GM12892 (cell line): Measurements from ENCODE around the gene GPRC5C.

Experiments
- DNase-seq: peaks from one replicate; pipeline ENCODE4 v3.0.0; 2011; ENCODE audit not compliant: insufficient read length
- FAIRE-seq: peaks from 2 replicates; lab custom pipeline; 2011; peaks lifted over from hg19 to GRCh38; lab: Jason Lieb, UNC
- POLR2A ChIP-seq: IDR thresholded peaks from 2 replicates; pipeline ENCODE4 v1.6.1; 2011; ENCODE audit warnings: low read depth, low read length, control low read depth
- POLR2AphosphoS5 ChIP-seq: IDR thresholded peaks from 2 replicates; pipeline ENCODE4 v1.6.1; 2011; ENCODE audit warnings: low read depth, low read length, control low read depth
- TAF1 ChIP-seq: IDR thresholded peaks from 2 replicates; pipeline ENCODE4 v1.6.1; 2011; ENCODE audit warnings: low read depth, mild to moderate bottlenecking, control low read depth, low read length, borderline replicate concordance

The GPRC5C gene

DNA sequence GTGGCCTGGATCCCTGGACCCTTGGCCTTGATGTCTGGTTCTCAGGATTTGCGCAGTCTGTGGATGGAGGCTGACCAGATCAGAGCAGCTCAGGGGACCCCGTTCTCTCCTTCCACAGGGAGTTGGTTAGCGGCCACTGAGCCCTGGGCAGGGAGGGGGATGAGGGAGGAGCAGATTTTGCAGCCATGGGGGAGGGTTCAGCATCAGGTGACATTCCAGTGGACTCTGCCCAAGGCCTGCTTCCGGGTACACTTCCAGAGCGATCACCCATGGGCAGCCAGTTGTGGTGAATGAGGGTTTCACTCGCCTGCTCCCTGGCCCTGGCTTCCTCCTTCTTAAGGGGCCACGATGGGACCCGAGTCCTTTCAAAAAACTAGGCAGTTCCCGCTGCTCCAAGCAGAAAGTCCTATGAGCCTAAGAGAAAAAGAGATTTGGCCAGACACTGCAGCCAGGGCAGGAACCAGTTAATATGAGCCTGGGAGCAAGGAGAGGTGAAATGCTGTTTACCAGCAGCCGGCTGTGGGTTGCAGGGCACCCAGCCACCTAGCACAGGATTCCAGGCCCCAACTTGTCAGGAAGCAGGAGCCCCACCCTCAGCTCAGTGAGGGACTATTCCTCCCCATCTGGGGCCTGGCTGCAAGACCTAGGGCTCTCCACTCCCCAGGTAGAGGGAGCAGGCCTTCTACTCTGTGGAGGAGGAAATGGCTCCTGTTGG is 4.7 kb upstream of the GPRC5C start:
- no peak for TF ChIP-seq POLR2AphosphoS5
- TF ChIP-seq POLR2A: no peak
- no peak for TF ChIP-seq TAF1
- FAIRE-seq (no peak), DNase-seq (no peak)

DNA sequence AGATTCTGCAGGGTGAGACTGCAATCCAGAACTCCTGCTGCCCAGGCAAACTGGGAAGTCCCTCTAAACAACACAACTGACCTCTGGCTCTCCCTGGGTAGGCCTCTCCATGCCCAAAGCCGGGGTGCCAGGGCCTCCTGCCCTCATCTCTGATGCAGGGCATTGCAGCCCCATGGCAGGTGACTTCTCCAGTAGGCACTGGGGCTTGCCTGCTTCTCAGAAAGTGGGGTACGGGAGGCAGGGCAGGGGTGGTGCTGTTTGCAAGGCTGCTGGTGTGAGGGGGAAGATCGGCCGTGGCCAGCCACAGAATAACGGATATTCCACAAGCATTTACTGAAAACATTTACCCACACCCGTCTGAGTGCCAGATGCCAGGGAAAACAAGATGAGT is 4.1 kb upstream of the GPRC5C start:
- TF ChIP-seq POLR2AphosphoS5: no peak
- no peak for TF ChIP-seq POLR2A
- TF ChIP-seq TAF1: no peak
- DNase-seq: no peak
- no peak for FAIRE-seq

DNA sequence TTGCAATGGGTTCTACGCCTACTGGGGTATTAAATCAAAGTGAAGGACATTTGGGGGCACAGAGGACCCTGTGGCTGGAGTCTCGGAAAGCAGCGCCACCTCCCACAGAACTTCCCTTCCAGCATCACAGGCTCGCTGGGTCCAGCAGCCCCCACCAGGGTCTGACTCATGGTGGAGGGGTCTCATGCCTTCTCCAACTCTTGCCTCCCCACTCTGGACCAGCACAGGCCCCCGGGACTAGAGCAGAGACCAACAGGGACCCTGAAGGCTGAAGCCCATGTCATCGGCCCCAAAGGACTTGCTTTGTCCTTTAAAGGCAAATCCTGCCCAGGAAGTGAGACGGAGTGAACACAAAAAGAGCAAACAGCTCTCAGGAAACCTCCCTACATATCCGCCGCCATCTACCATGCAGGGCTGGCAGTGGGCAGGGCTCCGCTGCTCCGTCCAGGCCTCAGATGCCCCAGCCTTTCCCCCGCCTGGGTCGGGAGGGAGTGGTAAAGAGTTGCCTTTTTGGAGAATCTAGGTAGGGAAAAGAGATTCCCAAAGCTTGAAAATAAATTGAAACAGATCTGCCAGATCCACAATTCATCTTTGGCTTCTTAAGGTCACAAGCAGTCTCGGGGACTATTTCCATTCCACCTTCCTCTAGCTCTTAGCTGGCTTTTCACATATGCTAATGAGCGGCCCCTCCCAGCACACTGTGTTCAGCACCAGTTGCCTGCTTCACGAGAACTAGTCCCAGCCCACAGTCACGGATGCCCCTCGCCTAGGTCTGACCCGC is 2.1 kb upstream of the GPRC5C start:
- DNase-seq: no peak
- no peak for TF ChIP-seq POLR2A
- no peak for TF ChIP-seq TAF1
- TF ChIP-seq POLR2AphosphoS5: no peak
- no peak for FAIRE-seq

DNA sequence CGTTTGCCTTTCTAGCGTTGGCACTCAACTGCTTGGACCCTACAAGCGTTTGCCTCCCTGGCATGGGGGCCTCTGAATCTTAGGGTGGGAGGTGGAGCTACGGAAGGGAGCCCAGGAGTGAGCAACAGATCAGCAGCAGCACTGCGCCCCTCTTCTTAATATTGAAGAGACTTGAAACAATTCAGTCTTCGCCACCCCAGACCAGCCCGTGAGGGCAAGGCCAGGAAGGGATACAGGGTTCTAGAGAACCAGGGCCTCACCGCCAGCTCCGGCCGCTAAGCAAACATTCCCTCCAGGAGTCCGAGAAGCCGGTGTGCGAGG is 1.5 kb upstream of the GPRC5C start:
- no peak for DNase-seq
- FAIRE-seq: no peak
- no peak for TF ChIP-seq TAF1
- no peak for TF ChIP-seq POLR2AphosphoS5
- no peak for TF ChIP-seq POLR2A

DNA sequence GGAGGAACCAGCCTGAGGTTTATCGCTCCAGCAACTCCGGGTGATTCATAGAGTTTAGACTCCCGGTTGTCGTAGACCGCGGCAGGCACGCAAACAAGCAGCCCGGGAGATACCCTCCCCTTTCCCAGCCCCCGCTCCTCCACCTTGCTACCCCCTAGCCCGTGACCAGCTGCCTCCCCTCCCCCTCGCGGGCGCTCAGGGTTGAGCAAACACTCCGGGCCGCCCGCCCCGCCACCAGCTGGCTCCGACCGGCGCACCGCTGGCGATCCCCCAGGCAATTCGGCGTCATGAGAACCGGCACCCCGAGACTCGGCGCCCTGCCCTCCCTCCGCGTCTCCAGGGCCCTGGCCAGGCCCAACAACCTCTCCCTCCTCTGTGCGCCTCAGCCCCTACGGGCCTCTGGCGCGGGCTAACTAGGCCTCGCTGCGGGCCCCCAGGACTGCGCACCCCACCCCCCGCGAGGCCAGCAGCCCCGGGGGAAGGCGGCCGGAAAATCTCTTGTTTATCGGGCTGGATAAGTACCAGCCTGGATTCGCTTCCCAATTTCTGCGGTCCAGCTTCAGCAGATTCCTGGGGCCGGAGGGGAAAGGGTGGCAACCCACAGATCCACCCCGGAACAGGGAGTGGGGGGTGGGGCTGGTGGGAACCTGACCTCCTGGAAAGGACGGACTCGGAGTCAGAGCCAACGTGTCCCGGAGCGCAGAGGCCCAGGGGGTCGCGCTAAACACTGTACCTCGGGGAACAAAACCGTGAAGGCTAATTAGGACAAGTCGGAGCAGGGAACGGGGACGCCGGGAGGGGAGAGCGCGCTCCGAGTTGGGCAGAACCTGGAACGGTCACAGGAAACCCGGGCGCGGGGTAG is 951 bp upstream of the GPRC5C start:
- DNase-seq (no peak), FAIRE-seq (no peak)
- TF ChIP-seq POLR2AphosphoS5 (no peak), TAF1 (no peak), POLR2A (no peak)

DNA sequence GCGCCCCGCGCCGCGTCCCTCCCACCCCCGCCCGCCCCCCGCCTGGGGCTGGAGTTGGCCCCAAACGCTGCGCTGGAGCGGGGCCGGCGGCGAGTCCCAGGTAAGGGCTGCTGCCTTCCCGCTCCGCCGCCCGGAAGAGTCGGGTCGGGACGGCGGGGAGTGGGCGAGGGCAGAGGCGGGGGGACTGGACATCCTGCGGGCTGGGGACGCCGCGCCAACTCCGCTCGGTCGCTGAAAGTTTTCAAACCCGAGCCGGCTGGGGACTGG is 469 bp downstream of the GPRC5C start:
- TF ChIP-seq POLR2A (no peak), TAF1 (no peak), POLR2AphosphoS5 (no peak)
- DNase-seq (no peak), FAIRE-seq (no peak)

DNA sequence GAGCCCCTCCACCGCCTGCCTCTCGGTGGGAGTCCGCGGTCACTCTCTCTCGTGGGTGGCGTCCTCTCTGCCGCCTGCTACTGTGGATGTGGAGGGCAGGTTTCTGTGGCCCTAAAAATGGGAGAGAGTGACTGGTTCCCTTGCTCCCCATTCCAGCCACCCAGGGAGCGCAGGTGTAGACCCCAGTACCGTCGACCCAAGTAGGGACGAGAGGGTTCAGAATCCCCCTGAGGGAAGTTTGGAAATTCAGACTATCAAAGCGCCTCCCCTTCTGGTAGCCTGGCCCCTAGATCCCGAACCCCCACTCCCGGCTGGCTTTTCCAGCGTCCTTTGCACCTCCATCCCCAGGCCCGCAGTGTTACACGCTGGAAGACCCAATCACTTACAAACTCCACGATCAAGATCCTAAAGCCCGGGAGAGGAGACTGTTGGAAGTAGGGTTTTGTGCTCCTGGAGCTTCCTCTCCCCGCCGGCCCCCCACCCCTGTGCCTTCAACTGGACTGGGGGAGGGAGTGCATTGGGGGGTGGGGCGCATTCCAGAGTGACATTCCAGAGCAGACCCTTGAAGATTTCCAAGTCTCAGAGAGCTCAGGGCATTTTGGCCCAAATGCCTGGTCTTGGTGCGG is 991 bp downstream of the GPRC5C start:
- FAIRE-seq (no peak), DNase-seq (no peak)
- TF ChIP-seq POLR2A (no peak), TAF1 (no peak), POLR2AphosphoS5 (no peak)

DNA sequence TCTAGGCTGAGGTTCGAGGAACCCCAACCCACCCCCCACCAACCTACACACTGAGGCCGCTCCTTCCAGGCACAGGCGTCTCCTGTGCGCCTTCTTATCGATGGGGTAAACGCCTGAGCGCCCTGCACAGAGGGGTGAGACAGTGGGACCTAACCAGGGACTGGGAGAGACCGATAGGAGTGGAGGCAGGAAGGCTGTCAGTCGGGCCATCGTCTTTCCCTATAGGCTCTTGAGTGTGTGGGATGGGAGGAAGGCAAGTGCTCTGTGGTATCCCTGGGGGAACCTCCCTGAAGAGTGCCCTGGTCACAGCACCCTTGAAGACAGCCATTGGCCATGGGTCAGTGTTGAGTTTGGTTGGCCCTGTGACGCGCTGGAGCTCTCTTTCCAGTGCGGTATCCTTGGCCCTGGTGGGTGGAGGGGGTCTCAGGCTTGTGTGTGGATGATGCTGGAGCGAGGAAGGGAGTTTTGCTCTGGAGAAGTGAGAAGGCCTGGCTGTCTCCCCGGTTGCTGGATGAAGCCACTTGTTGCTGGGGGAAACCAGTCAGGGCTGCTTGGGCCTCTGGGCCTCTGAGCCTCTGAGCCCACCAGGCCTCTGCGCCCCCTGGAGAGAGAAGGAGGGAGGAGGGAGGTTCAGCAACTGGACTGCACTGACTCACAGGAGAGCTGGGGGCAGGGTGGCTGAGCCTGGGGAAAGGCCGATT is 1.7 kb downstream of the GPRC5C start:
- no peak for DNase-seq
- no peak for FAIRE-seq
- TF ChIP-seq POLR2A: no peak
- TF ChIP-seq POLR2AphosphoS5: no peak
- no peak for TF ChIP-seq TAF1

DNA sequence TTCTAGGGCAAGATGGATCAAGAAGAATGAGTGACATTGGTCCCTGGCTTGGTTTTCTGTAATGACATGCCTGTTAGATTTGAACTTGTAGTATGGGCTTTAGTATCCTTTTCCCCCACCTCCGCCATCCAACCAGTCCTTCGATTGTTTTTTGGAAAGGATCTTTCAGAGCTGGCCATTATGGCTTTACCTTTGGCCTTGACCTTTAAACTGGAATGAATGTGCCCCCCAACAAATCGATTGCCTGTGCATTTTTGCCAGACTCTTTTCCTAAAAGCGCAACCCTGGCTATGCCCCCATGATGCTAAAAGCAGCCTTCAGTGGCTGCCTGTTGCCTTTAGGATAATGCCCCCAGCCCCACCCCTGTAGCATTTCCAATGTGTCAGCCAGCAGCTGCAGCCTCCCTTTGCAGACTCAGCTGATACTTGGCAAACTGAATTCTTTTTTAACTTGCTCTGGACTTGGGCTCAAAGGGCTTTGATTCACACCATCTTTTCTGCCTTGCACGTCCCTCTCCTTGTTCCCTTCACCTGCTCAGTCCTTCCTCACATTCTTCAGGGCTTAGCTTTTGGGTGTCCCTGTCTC is 4.0 kb downstream of the GPRC5C start:
- TF ChIP-seq TAF1 (no peak), POLR2A (no peak), POLR2AphosphoS5 (no peak)
- FAIRE-seq: no peak
- no peak for DNase-seq

DNA sequence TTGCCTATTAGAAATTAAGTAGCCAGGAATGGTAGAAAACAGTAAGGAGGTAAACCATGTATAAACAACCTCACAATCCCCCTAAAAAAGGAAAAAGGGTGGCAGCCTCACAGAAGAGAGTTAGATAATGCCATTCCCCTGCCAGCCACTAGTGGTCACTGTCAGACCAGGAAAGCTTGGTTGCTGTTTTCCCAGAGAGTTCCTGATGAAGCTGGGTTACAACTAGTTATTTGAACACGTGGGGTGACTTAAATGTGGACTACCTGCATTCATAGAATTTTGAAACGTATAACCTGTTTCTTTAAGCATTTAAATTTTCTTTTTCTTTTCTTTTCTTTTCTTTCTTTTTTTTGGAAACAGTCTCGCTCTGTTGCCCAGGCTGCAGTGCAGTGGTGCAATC is 5.8 kb downstream of the GPRC5C start:
- FAIRE-seq (no peak), DNase-seq (no peak)
- TF ChIP-seq POLR2AphosphoS5 (no peak), TAF1 (no peak), POLR2A (no peak)
